Keratinocyte (primary cell): ENCODE data around the gene TLE6. TPM values are rescaled to one million over a fixed set of nuclear protein-coding genes. Genes with fewer than 3 reads are reported as not detected.

Source experiments
- DNase-seq: peaks from one replicate; pipeline ENCODE4 v3.0.0-alpha.2; 2011; ENCODE audit warnings: low read depth, missing footprints, low spot score
- FAIRE-seq: peaks from 2 replicates; lab custom pipeline; 2011; peaks lifted over from hg19 to GRCh38; lab: Jason Lieb, UNC
- H2AFZ ChIP-seq: 2 replicates; pipeline ENCODE4 v1.6.0; 2012; ENCODE audit warnings: low read length, control low read depth, inconsistent platforms; ENCODE audit not compliant: control insufficient read depth
- H3K27ac ChIP-seq: 2 replicates; pipeline ENCODE4 v1.5.1; 2011; ENCODE audit warnings: low read length; ENCODE audit not compliant: control insufficient read depth, insufficient read depth
- H3K27me3 ChIP-seq: 3 replicates; pipeline ENCODE4 v1.6.0; 2011; ENCODE audit warnings: low read length; ENCODE audit not compliant: control insufficient read depth, insufficient read depth; ENCODE audit errors: extremely low read depth
- H3K36me3 ChIP-seq, 2 experiments: 2 replicates in 1 of 2; 3 replicates in 1 of 2; pipeline ENCODE4 v1.5.1; 2011; ENCODE audit warnings: low read length in 2 of 2, mild to moderate bottlenecking in 1 of 2; ENCODE audit not compliant: control insufficient read depth in 2 of 2, insufficient read depth in 2 of 2; ENCODE audit errors: extremely low read depth in 1 of 2
- H3K4me1 ChIP-seq: 3 replicates; pipeline ENCODE4 v1.5.1; 2011; ENCODE audit warnings: low read length; ENCODE audit not compliant: control insufficient read depth, insufficient read depth; ENCODE audit errors: extremely low read depth
- H3K4me2 ChIP-seq: 3 replicates; pipeline ENCODE4 v1.6.0; 2011; ENCODE audit warnings: low read depth, low read length; ENCODE audit not compliant: control insufficient read depth, insufficient read depth; ENCODE audit errors: extremely low read depth
- H3K4me3 ChIP-seq, 3 experiments: fragments of 200-600 bp in 1 of 3; sonication (generic) in 1 of 3; 2 replicates in 2 of 3; 3 replicates in 1 of 3; pipeline ENCODE4 v1.5.1; 2011 to 2016; ENCODE audit warnings: low read length in 3 of 3, mild to moderate bottlenecking in 3 of 3, control low read depth in 2 of 3, inconsistent platforms in 1 of 3, low read depth in 1 of 3, mixed read lengths in 1 of 3, mixed run types in 1 of 3, moderate library complexity in 1 of 3; ENCODE audit not compliant: control insufficient read depth in 2 of 3, insufficient read depth in 2 of 3; ENCODE audit errors: extremely low read depth in 1 of 3
- H3K79me2 ChIP-seq: 2 replicates; pipeline ENCODE4 v1.6.0; 2012; ENCODE audit warnings: low read length; ENCODE audit not compliant: control insufficient read depth, insufficient read depth
- H3K9ac ChIP-seq: 3 replicates; pipeline ENCODE4 v1.6.0; 2011; ENCODE audit warnings: low read length; ENCODE audit not compliant: control insufficient read depth, insufficient read depth; ENCODE audit errors: extremely low read depth
- H3K9me1 ChIP-seq: 3 replicates; pipeline ENCODE4 v1.6.0; 2011; ENCODE audit warnings: low read length; ENCODE audit not compliant: control insufficient read depth, insufficient read depth; ENCODE audit errors: extremely low read depth
- H3K9me3 ChIP-seq: 2 replicates; pipeline ENCODE4 v1.5.1; 2012; ENCODE audit warnings: low read depth, low read length; ENCODE audit not compliant: control insufficient read depth
- H4K20me1 ChIP-seq: 3 replicates; pipeline ENCODE4 v1.6.0; 2011; ENCODE audit warnings: low read length; ENCODE audit not compliant: control insufficient read depth, insufficient read depth; ENCODE audit errors: extremely low read depth
- EZH2 ChIP-seq: IDR thresholded peaks from one replicate; pipeline ENCODE4 v1.6.1; 2012; ENCODE audit warnings: inconsistent platforms, mild to moderate bottlenecking, low read length, moderate library complexity
- dilution Hi-C: fragments of 300-500 bp; cut with MboI; formaldehyde crosslinking; loops from one replicate; pipeline ENCODE4 v1.7.0; 2020; ENCODE audit warnings: low sequenced_read_pairs; ENCODE audit not compliant: extremely low pct_ligation_motif_present
- polyA plus RNA-seq, 5 experiments: library from polyadenylated mRNA; depleted of rRNA in 3 of 5; stranded (reverse) in 3 of 5; stranded (forward) in 1 of 5; unstranded in 1 of 5; fragments of >200 nt; gene quantifications; 1 replicate in 1 of 5; 2 replicates in 3 of 5; 3 replicates in 1 of 5; pipeline versions ENCODE4 v1.2.1 to v1.2.3, GENCODE V29; 2011 to 2012; ENCODE audit warnings: missing spikeins in 2 of 5, low read depth in 1 of 5, low replicate concordance in 1 of 5
- TF ChIP-seq, protein P1 (sequence below), 3 experiments: IDR thresholded peaks in 1 of 3; conservative IDR thresholded peaks in 1 of 3; optimal IDR thresholded peaks in 1 of 3; 2 replicates in 2 of 3; 3 replicates in 1 of 3; pipeline versions ENCODE3 to v1.5.1; 2011; ENCODE audit warnings: low read length in 3 of 3, mild to moderate bottlenecking in 3 of 3, moderate library complexity in 2 of 3, control low read depth in 1 of 3, inconsistent platforms in 1 of 3; ENCODE audit not compliant: insufficient read depth in 2 of 3; ENCODE audit errors: extremely low read depth in 1 of 3

Gene TLE6
- polyA plus RNA-seq, 1 donor (not counting 4 experiments of a cell fraction or from before 2014, with no cell fraction given) = 1.2 TPM

DNA sequence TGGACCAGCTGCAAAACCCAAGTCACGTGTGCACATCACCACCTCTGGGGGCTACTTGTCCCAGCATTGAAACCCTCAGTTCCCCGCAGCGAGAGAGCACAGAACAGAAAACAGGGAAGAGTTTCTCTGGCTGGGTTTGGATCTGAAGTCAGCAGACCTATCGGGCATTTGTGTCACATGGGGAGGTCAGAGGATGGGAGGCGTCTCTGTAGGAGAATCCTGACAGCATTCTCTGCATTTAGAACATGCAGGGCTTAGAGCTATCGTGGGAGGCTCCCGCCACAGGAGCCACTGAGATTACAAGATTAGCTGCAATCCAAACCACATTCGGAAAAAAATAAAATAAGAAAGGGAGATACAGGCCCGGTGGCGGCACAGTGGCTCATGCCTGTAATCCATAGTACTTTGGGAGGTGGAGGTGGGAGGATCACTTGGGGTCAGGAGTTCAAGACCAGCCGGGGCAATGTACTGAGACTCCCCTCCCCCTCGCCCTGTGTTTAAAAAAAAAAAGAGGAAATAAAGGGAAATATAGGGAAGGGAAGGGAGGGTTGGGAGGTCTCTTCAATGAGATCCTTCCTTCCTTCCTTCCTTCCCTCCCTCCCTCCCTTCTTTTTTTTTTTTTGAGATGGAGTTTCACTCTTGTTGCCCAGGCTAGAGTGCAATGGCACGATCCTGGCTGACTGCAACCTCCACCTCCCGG, 2.9 kb upstream of the TLE6 start:
- Histone ChIP-seq H3K4me1 (peaks cover 7% of the 10 kb centered on the region), H4K20me1 (no peaks in the 10 kb centered on the region), H3K79me2 (no peaks in the 10 kb centered on the region), H3K36me3 (no peaks in the 10 kb centered on the region), H3K9me1 (no peaks in the 10 kb centered on the region), H3K27me3 (peaks cover 9% of the 10 kb centered on the region), H3K4me3 (no peak overlapping the region), H3K4me2 (no peak overlapping the region), H3K9ac (no peak overlapping the region), H2AFZ (no peak overlapping the region), H3K27ac (no peak overlapping the region), H3K9me3 (no peaks in the 10 kb centered on the region)
- FAIRE-seq (no peak), DNase-seq (no peak)
- dilution Hi-C loops = no loop called here
- no peak for TF ChIP-seq EZH2
- TF ChIP-seq, protein P1, sequence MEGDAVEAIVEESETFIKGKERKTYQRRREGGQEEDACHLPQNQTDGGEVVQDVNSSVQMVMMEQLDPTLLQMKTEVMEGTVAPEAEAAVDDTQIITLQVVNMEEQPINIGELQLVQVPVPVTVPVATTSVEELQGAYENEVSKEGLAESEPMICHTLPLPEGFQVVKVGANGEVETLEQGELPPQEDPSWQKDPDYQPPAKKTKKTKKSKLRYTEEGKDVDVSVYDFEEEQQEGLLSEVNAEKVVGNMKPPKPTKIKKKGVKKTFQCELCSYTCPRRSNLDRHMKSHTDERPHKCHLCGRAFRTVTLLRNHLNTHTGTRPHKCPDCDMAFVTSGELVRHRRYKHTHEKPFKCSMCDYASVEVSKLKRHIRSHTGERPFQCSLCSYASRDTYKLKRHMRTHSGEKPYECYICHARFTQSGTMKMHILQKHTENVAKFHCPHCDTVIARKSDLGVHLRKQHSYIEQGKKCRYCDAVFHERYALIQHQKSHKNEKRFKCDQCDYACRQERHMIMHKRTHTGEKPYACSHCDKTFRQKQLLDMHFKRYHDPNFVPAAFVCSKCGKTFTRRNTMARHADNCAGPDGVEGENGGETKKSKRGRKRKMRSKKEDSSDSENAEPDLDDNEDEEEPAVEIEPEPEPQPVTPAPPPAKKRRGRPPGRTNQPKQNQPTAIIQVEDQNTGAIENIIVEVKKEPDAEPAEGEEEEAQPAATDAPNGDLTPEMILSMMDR (optimal IDR thresholded peaks at IDR 0.05 in 1 of 3, IDR thresholded peaks at IDR 0.05 in 1 of 3, conservative IDR thresholded peaks at IDR 0.05 in 1 of 3; ENCODE audit: extremely low read depth in 1 of 3, insufficient read depth in 2 of 3, low read length in 3 of 3) = no peak

DNA sequence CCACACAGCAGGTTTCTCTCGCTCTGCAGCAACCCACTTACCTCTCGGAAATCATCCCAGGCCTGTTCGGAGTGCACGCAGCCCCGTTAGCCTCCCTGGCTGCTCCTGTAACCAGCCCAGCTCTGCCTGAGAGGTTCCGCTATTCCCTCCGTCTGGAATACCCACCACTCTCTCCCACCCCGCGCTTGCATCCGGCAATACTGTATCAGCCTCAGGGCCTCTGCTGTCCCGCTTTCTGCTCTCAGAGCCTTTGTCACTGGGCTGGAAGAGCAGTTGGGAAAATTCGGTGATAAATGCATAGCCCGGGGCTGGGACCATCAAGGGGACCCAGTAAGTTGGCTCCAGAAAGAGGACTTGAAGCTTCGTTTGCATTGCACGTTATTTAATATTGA, 759 bp upstream of the TLE6 start:
- Histone ChIP-seq H3K4me1 (peaks cover 7% of the 10 kb centered on the region), H3K9me3 (no peaks in the 10 kb centered on the region), H3K36me3 (no peaks in the 10 kb centered on the region), H4K20me1 (no peaks in the 10 kb centered on the region), H2AFZ (peak overlapping the region; percentile 89), H3K9ac (peak overlapping the region; percentile 63), H3K79me2 (no peaks in the 10 kb centered on the region), H3K4me3 (peak overlapping the region; percentile 36 to 83 (median 76)), H3K4me2 (peak overlapping the region; percentile 97), H3K9me1 (no peaks in the 10 kb centered on the region), H3K27me3 (peaks cover 9% of the 10 kb centered on the region), H3K27ac (no peak overlapping the region)
- dilution Hi-C loops = no loop called here
- no peak for FAIRE-seq
- TF ChIP-seq EZH2 = no peak
- TF ChIP-seq, protein P1 (optimal IDR thresholded peaks at IDR 0.05 in 1 of 3, IDR thresholded peaks at IDR 0.05 in 1 of 3, conservative IDR thresholded peaks at IDR 0.05 in 1 of 3; ENCODE audit: extremely low read depth in 1 of 3, insufficient read depth in 2 of 3, low read length in 3 of 3) = no peak
- DNase-seq = no peak
